CD4-positive, CD25-positive, alpha-beta regulatory T cell (primary cell): ENCODE data around the gene SYNGR2. TPM values are rescaled to one million over a fixed set of nuclear protein-coding genes. Genes with fewer than 3 reads are reported as not detected.

Source experiments
- ATAC-seq, 2 donors: fragments of 150-1000 bp; cut with Tn5 transposase; one replicate each; pipeline ENCODE4 v1.10.0; 2021; ENCODE audit warnings: low read depth in 2 of 2, moderate number of reproducible peaks in 2 of 2, moderate library complexity in 1 of 2
- DNase-seq, 3 donors: peaks; one replicate each; pipeline versions ENCODE4 v3.0.0 to v3.0.0-alpha.2; 2012 to 2022; ENCODE audit warnings: mixed read lengths in 1 of 3
- H3K27ac ChIP-seq: one replicate; pipeline ENCODE4 v1.7.0; 2013; ENCODE audit warnings: mild to moderate bottlenecking, low read length; ENCODE audit not compliant: insufficient read depth, poor library complexity, severe bottlenecking
- H3K27me3 ChIP-seq: one replicate; pipeline ENCODE4 v1.7.0; 2013; ENCODE audit warnings: low read length; ENCODE audit not compliant: control insufficient read depth, insufficient read depth
- H3K36me3 ChIP-seq: one replicate; pipeline ENCODE4 v1.7.0; 2013; ENCODE audit warnings: mild to moderate bottlenecking, low read length, moderate library complexity; ENCODE audit not compliant: control insufficient read depth, insufficient read depth
- H3K4me1 ChIP-seq: 2 replicates; pipeline ENCODE4 v1.7.0; 2013; ENCODE audit warnings: mild to moderate bottlenecking, low read length; ENCODE audit not compliant: insufficient read depth, control insufficient read depth, poor library complexity, severe bottlenecking
- H3K4me3 ChIP-seq: one replicate; pipeline ENCODE4 v1.7.0; 2013; ENCODE audit warnings: low read depth, mild to moderate bottlenecking, low read length, moderate library complexity
- H3K9me3 ChIP-seq, 2 experiments: 1 replicate in 1 of 2; 2 replicates in 1 of 2; pipeline ENCODE4 v1.7.0; 2013; ENCODE audit warnings: low read length in 2 of 2, mild to moderate bottlenecking in 1 of 2, moderate library complexity in 1 of 2; ENCODE audit not compliant: control insufficient read depth in 2 of 2
- H3K27ac Mint-ChIP-seq, 3 donors: one replicate each; pipeline ENCODE4 v1.8.0; 2020 to 2022; ENCODE audit warnings: mild to moderate bottlenecking in 3 of 3, mixed read lengths in 3 of 3, moderate library complexity in 2 of 3
- H3K27me3 Mint-ChIP-seq: one replicate; pipeline ENCODE4 v1.8.0; 2022; ENCODE audit warnings: mild to moderate bottlenecking, mixed read lengths
- H3K36me3 Mint-ChIP-seq: one replicate; pipeline ENCODE4 v1.8.0; 2020; ENCODE audit warnings: mixed read lengths
- H3K4me1 Mint-ChIP-seq, 4 donors: one replicate each; pipeline ENCODE4 v1.8.0; 2020 to 2022; ENCODE audit warnings: mixed read lengths in 4 of 4, mild to moderate bottlenecking in 1 of 4
- H3K4me3 Mint-ChIP-seq, 4 donors: one replicate each; pipeline ENCODE4 v1.8.0; 2020 to 2022; ENCODE audit warnings: mild to moderate bottlenecking in 4 of 4, mixed read lengths in 4 of 4, moderate library complexity in 3 of 4
- H3K9me3 Mint-ChIP-seq, 7 donors: one replicate each; pipeline ENCODE4 v1.8.0; 2020 to 2022; ENCODE audit warnings: mixed read lengths in 7 of 7, mild to moderate bottlenecking in 3 of 7, moderate library complexity in 2 of 7
- polyA plus RNA-seq, 4 donors: library from polyadenylated mRNA; unstranded; fragments of 300-500 nt; fragmentation: Illumina TruSeq; gene quantifications; one replicate each; pipeline ENCODE4 v1.2.3, GENCODE V29; 2021
- total RNA-seq: library from RNA; stranded (reverse); gene quantifications from one replicate; pipeline ENCODE4 v1.2.3, GENCODE V29; 2022

SYNGR2 gene
- total and polyA plus RNA-seq, 5 donors from 2014 or later: 58.5 to 180 (median 166) TPM

DNA sequence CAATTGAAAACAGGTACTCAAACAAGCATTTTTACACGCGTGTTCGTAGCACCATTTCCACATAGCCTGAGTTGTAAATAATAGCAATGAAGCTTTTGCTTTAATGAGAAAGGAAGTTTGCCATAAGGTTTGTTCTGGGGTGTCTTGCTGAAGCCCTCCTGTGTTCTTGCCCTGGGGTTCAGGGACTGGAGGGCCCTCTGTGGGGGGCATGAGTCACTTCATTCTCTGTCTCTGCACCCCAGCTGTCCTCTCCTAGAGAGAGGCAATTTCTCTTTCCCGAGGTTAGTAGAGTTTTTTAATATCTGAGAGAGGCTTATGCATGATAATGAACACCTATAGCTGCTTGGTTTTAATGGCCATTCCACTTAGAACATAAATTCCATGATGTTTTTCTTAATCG lies 28.3 kb downstream of the SYNGR2 start:
- Mint-ChIP-seq H3K27me3 (no peaks in the 10 kb centered on the region), H3K4me1 (peaks cover 0 to 4% (median 0%) of the 10 kb centered on the region in 4 donors), H3K27ac (peak overlapping the region in 1 of 3 donors; percentile 73), H3K4me3 (no peak overlapping the region), H3K36me3 (no peaks in the 10 kb centered on the region), H3K9me3 (no peaks in the 10 kb centered on the region)
- H3K4me1 ChIP-seq: no peaks in the 10 kb centered on the region
- H3K27me3 ChIP-seq: no peaks in the 10 kb centered on the region
- H3K4me3 ChIP-seq: no peak overlapping the region
- H3K27ac ChIP-seq: no peak overlapping the region
- DNase-seq (no peak), ATAC-seq (no peak)
- H3K9me3 ChIP-seq: no peaks in the 10 kb centered on the region
- H3K36me3 ChIP-seq: no peaks in the 10 kb centered on the region

DNA sequence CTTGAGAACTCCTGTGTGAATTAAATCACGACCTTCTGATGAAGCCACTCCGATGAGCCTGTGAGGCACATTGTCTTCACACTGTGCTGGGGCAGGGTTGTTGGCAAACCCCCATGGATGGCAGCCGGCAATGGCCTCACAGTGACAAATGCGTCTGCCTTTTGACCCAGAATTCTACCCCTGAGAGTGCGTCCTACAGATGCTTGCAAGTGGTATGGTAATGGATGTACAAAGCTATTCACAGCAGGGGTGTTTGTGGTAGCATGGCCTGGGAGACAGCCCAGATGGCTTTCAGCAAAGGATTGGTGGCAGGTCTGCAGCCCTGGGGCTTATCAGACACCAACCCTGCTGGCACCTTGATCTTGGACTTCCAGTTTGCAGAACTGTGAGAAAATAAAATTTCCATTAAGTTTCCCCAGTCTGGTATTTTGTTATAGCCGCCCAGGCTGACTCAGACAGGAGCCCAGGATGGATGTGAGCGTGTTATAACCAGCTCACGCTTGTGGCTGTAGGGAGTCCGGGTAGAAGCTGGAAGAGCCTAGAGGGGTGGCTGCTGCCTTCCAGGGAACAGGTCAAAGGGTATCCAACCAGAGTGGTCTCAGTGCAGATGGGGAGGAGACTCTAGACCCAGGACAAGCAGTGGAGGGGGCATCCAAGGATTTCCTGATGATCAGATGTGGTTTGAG lies 28.9 kb downstream of the SYNGR2 start:
- Histone ChIP-seq H3K27ac (no peak overlapping the region), H3K9me3 (no peaks in the 10 kb centered on the region), H3K36me3 (no peaks in the 10 kb centered on the region), H3K4me1 (no peaks in the 10 kb centered on the region), H3K27me3 (no peaks in the 10 kb centered on the region), H3K4me3 (no peak overlapping the region)
- no peak for DNase-seq
- H3K27me3 Mint-ChIP-seq: no peaks in the 10 kb centered on the region
- no peak overlapping the region for H3K4me3 Mint-ChIP-seq
- ATAC-seq: no peak
- peaks cover 0 to 4% (median 0%) of the 10 kb centered on the region in 4 donors for H3K4me1 Mint-ChIP-seq
- H3K36me3 Mint-ChIP-seq: no peaks in the 10 kb centered on the region
- H3K9me3 Mint-ChIP-seq: no peaks in the 10 kb centered on the region
- H3K27ac Mint-ChIP-seq: peak overlapping the region in 2 of 3 donors; percentile 69 to 73

DNA sequence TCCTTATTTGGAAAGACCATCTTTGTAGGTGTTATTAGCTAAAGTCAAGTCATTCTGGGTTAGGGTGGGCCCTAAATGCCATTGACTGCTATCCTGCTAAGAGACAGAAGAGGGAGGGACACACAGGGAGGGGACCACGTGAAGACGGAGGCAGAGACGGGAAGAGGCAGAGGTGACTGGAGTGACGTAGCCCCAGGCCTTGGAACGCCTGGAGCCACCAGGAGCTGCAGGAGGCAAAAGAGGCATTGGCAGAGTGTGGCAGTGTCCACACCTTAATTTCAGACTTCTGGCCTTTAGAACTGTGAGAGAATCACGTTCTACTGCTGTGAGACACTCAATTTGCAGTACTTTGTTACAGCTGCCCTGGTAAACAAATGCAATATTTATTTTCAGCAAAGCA lies 32.1 kb downstream of the SYNGR2 start:
- peaks cover 0 to 4% (median 0%) of the 10 kb centered on the region in 4 donors for H3K4me1 Mint-ChIP-seq

DNA sequence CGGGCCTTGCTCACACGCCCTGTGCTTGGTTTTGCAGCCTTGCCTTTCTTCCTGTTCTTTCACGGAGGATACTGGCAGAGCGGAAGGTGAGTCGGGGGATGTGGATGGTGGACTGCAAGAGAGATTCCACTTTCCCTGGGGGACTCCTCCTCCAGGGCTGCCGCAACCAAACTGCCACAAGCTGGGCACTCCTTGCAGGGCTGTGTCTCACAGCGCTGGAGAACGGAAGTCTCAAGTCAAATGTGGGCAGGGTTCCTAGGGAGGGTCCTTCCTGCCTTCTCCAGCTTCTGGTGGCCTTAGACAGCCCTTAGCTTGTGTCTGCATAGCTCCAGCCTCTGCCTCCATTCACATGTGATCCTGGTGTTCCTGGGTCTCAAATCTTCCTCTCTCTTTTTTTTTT lies 34.3 kb downstream of the SYNGR2 start:
- Mint-ChIP-seq H3K27ac (no peak overlapping the region), H3K4me3 (no peak overlapping the region), H3K36me3 (no peaks in the 10 kb centered on the region), H3K9me3 (no peaks in the 10 kb centered on the region), H3K4me1 (peaks cover 0 to 4% (median 0%) of the 10 kb centered on the region in 4 donors), H3K27me3 (no peaks in the 10 kb centered on the region)
- DNase-seq (no peak), ATAC-seq (no peak)
- no peaks in the 10 kb centered on the region for H3K27me3 ChIP-seq
- no peaks in the 10 kb centered on the region for H3K9me3 ChIP-seq
- no peaks in the 10 kb centered on the region for H3K36me3 ChIP-seq
- no peak overlapping the region for H3K4me3 ChIP-seq
- no peak overlapping the region for H3K27ac ChIP-seq
- H3K4me1 ChIP-seq: no peaks in the 10 kb centered on the region

More for the DNA sequence above, 32.1 kb downstream of the SYNGR2 start:
- Mint-ChIP-seq H3K27me3 (no peaks in the 10 kb centered on the region), H3K36me3 (no peaks in the 10 kb centered on the region), H3K4me3 (no peak overlapping the region), H3K9me3 (no peaks in the 10 kb centered on the region), H3K27ac (no peak overlapping the region)
- no peak for ATAC-seq
- no peak for DNase-seq
- Histone ChIP-seq H3K27ac (no peak overlapping the region), H3K27me3 (no peaks in the 10 kb centered on the region), H3K4me3 (no peak overlapping the region), H3K36me3 (no peaks in the 10 kb centered on the region), H3K4me1 (no peaks in the 10 kb centered on the region), H3K9me3 (no peaks in the 10 kb centered on the region)

DNA sequence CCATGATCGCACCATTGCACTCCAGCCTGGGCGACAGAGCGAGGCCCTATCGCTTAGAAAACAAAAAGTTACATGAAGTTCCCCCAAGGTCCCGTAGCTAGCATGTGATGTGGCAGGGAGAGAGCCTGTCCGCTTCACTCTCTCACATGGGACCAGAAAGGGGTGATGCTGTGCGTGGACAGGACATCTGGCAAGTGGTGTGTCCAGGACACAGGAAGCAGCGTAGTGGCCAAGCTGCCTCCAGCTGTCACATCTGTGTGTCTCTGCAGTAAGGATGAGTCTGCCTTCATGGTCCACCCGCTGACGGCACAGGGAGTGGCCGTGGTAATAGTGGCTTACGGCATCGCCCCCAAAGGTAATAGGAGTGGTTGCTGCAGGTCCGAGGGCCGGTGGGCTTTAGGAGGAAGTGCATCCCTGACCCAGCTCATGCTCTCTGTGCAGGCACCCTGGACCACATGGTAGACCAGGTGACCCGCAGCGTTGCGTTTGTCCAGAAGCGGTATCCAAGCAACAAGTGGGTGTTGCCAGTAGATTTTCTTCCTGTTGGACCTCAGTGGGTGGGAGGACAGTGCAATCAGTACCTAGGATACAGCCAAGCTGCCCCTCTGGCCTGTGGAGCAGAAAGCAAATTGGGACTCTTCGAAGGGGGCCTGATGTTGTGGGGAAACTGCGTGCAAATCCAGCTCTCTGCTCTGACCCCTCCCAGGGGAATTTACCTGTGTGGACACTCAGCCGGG lies 36.2 kb downstream of the SYNGR2 start:
- no peaks in the 10 kb centered on the region for H3K27me3 ChIP-seq
- H3K36me3 Mint-ChIP-seq: no peaks in the 10 kb centered on the region
- no peaks in the 10 kb centered on the region for H3K27me3 Mint-ChIP-seq
- no peak overlapping the region for H3K4me3 Mint-ChIP-seq
- H3K4me3 ChIP-seq: no peak overlapping the region
- ATAC-seq (no peak), DNase-seq (no peak)
- H3K9me3 ChIP-seq: no peaks in the 10 kb centered on the region
- H3K4me1 Mint-ChIP-seq: no peaks in the 10 kb centered on the region
- no peak overlapping the region for H3K27ac ChIP-seq
- H3K36me3 ChIP-seq: no peaks in the 10 kb centered on the region
- H3K9me3 Mint-ChIP-seq: no peaks in the 10 kb centered on the region
- no peaks in the 10 kb centered on the region for H3K4me1 ChIP-seq
- H3K27ac Mint-ChIP-seq: no peak overlapping the region

DNA sequence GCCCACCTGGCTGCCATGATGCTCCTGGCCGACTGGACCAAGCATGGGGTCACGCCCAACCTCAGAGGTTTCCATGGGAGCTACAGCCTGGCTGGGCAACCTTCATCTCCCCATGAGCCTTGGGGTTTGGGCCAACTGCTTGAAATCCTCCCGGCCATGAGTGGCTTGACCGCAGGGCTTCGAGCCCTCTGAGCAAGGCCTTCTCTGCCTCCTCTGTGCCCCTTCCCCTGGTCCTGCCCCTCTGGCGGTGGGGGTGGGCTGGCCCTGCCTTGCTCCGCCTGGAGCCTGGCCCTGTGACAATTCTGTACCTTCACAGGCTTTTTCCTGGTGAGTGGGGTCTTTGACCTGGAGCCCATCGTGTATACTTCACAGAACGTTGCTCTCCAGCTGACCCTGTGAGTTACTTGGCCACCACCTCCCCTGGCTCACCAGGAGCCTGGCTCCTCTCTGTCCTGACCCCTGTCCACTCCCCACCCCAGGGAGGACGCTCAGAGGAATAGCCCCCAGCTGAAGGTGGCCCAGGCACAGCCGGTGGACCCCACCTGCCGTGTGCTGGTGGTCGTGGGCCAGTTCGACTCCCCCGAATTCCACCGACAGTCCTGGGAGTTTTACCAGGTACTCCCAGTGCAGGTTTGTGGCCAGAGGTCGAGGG lies 36.9 kb downstream of the SYNGR2 start:
- DNase-seq: no peak
- Mint-ChIP-seq H3K27me3 (no peaks in the 10 kb centered on the region), H3K4me1 (no peaks in the 10 kb centered on the region), H3K4me3 (no peak overlapping the region), H3K27ac (no peak overlapping the region), H3K36me3 (no peaks in the 10 kb centered on the region), H3K9me3 (no peaks in the 10 kb centered on the region)
- Histone ChIP-seq H3K27me3 (no peaks in the 10 kb centered on the region), H3K4me3 (no peak overlapping the region), H3K4me1 (no peaks in the 10 kb centered on the region), H3K9me3 (no peaks in the 10 kb centered on the region), H3K27ac (no peak overlapping the region), H3K36me3 (no peaks in the 10 kb centered on the region)
- no peak for ATAC-seq

DNA sequence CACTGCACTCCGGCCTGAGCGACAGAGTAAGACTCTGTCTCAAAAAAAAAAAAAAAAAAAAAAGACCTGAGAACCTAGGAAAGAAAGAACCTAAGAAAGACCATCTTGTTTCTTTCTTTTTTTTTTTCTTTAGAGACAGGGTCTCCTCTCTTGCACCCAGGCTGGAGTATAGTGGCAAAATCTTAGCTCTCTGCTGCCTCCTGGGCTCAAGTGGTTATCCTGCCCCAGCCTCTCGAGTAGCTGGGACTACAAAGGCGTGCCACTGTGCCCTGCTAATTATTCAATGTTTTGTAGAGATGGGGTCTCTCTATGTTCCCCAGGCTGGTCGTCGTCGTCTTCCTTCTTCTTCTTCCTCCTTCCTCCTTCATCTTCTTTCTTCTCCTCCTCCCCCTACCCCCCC lies 37.9 kb downstream of the SYNGR2 start:
- DNase-seq: no peak
- no peaks in the 10 kb centered on the region for H3K27me3 Mint-ChIP-seq

More for the DNA sequence above, 37.9 kb downstream of the SYNGR2 start:
- Mint-ChIP-seq H3K27ac (no peak overlapping the region), H3K9me3 (no peaks in the 10 kb centered on the region), H3K4me1 (no peaks in the 10 kb centered on the region), H3K36me3 (no peaks in the 10 kb centered on the region), H3K4me3 (no peak overlapping the region)
- Histone ChIP-seq H3K36me3 (no peaks in the 10 kb centered on the region), H3K4me3 (no peak overlapping the region), H3K27ac (no peak overlapping the region), H3K4me1 (no peaks in the 10 kb centered on the region), H3K9me3 (no peaks in the 10 kb centered on the region), H3K27me3 (no peaks in the 10 kb centered on the region)
- ATAC-seq: no peak
